Left lobe of liver (tissue), 2 donors: ENCODE data around the gene NTMT1. TPM values are rescaled to one million over a fixed set of nuclear protein-coding genes. Genes with fewer than 3 reads are reported as not detected.
A peak's percentile ranks its signal among the peaks of the same experiment; 100 is the strongest.
"Not testable (repeated sequence)": the region's sequence is repeated elsewhere in the genome, so short reads cannot be mapped to it uniquely, and the experiment has no call there.

Experiments
- ATAC-seq: fragments of 200-7000 bp; cut with Tn5 transposase; one replicate; pipeline ENCODE4 v1.9.1; 2020; ENCODE audit warnings: mild to moderate bottlenecking, moderate library complexity
- DNase-seq: peaks from one replicate; pipeline ENCODE4 v3.0.0-alpha.2; 2020; ENCODE audit warnings: low spot score
- total RNA-seq: library from RNA; stranded (reverse); gene quantifications from one replicate; pipeline ENCODE4 v1.2.1, GENCODE V29; 2021
- donor health status: DM: no; HTN: no; CAD: no; lungs with moderate emphysema.
- donor health status: DM: no; HTN: yes; CAD: no.

NTMT1 gene, protein sequence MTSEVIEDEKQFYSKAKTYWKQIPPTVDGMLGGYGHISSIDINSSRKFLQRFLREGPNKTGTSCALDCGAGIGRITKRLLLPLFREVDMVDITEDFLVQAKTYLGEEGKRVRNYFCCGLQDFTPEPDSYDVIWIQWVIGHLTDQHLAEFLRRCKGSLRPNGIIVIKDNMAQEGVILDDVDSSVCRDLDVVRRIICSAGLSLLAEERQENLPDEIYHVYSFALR
- 19.9 TPM for total RNA-seq

- DNase-seq (peak; percentile 92), ATAC-seq (peak; percentile 88)
These were observed at the start of gene NTMT1 for GRCh38 chr9:129626079-129626624. Gene NTMT1, plus strand, starts transcription at chr9:129626163. Its CDS starts 6,541 bp downstream, at chr9:129632704.

- ATAC-seq (peak; percentile 53), DNase-seq (no peak)
These were observed 49.1 kb upstream of the NTMT1 start for GRCh38 chr9:129576546-129577543.

DNA sequence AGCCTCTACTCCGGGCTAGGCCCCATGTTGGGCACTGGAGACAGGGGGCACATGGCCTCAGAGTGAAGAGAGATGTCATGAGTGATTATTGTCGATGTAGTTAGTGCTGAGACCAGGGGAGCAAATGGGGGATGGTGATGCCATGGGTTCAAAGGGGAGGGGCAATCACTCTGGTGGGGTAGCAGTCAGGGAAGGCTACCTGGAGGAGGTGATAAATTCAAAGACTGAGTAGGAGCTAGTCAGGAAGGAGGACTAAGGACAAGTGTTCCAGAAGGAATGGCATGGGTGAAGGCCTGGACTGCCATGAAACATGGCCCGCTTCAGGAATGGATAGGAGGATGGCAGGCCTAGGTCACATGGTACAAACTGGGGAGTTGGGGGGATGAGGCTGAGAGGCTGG is 46.7 kb upstream of the NTMT1 start:
- ATAC-seq (no peak), DNase-seq (no peak)

GRCh38 chr9:129580211-129580915 is 45.6 kb upstream of the NTMT1 start:
- no peak for DNase-seq
- no peak for ATAC-seq

- no peak for ATAC-seq
- DNase-seq, result no peak
These were observed 44.3 kb upstream of the NTMT1 start for GRCh38 chr9:129581505-129582189.

- ATAC-seq (no peak), DNase-seq (no peak)
These were observed 43.1 kb upstream of the NTMT1 start for GRCh38 chr9:129582855-129583254.

DNA sequence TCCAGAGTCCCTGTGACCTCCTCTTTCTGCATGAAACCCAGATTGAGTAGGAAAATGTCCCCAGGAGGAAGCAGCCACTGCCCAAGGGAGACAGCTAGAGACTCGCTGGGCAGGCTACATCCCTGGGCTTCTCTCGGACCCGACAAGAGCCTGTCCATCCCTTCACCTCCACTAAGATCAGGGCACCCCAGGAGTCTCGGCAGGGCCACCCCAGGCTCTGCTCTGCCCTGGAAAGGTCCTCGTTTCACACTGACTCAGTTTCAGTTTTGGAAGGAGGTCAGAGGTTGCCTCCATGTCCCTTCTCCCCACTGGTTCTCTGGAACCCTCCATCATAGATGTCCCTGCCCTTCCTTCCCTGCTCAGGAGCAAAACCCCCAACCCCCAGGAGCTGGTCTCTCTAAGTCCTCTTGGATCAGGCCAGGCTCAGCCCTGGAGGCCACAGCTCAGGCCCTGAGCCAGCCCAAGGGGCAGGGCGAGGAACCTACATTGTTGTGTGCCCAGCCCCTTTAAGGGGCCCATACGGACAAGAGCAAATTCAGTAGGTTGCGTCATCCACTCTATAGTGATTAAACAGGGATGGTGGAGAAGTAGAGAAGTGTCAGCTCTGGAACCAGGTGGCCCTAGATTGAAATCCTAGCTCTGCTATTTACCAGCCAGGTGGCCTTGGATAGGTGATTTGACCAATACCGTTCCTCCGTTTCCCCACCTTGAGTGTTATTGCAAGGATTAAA is 42.5 kb upstream of the NTMT1 start:
- ATAC-seq, result no peak
- DNase-seq, result no peak

- ATAC-seq, result peak; percentile 93
- DNase-seq, result peak; percentile 73
These were observed 41.8 kb upstream of the NTMT1 start for GRCh38 chr9:129584136-129584535.

GRCh38 chr9:129585352-129585751 is 40.6 kb upstream of the NTMT1 start:
- ATAC-seq, result no peak

GRCh38 chr9:129586245-129586644 is 39.7 kb upstream of the NTMT1 start:
- no peak for ATAC-seq

More at GRCh38 chr9:129585352-129585751, 40.6 kb upstream of the NTMT1 start:
- DNase-seq, result no peak

DNA sequence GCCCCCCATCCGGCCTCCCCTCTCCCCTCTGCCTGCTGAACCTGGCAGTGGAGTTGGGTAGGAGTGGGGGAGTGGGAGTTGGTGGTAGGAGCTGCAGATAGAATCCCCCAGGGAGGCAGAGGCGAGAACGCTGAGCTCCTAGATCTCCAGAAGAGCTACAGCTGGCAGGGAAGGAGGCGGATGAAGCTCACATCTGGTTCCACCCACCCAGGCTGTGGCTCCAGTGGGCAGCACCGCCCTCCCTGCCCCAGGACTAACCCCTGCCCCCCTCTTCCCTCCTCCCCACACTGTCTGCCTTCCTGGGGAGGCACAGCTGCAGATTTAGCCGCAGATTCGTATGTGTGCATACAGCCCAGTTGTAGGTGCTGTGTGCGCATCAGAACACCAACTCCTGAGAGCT is 39.3 kb upstream of the NTMT1 start:
- ATAC-seq, result no peak
- DNase-seq, result no peak

More at GRCh38 chr9:129586245-129586644, 39.7 kb upstream of the NTMT1 start:
- no peak for DNase-seq

DNA sequence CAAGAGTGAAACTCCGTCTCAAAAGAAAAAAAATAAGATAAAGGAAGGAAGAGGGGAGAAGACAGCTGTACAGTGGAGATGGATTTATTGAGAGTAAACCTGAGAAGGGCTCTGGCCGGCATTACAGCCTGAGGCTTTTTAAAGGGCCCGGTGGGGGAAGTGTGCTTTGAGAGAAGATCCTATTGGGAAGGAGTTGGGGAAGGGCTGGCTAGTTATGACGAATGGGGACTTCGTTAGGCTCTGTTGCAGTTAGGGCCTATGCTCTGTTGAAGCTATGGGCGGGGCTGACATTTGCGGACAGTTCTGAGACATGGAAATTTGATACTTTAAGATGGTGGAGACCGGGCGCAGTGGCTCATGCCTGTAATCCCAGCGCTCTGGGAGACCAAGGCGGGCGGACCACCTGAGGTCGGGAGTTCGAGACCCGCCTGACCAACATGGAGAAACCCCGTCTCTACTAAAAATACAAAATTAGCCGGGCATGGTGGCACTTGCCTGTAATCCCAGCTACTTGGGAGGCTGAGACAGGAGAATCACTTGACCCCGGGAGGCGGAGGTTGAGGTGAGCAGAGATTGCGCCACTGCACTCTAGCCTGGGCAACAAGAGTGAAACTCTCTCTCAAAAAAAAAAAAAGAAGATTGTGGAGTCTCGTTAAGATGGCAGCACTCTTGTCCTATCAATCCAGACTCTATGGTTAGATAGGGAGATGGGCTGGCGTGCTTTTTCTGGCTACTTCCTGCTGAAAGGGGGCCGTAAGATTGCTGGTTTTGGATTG is 38.3 kb upstream of the NTMT1 start:
- ATAC-seq (no peak), DNase-seq (no peak)

GRCh38 chr9:129590466-129590865 is 35.5 kb upstream of the NTMT1 start:
- no peak for ATAC-seq

GRCh38 chr9:129591916-129592315 is 34.0 kb upstream of the NTMT1 start:
- ATAC-seq, result no peak
- no peak for DNase-seq

More at GRCh38 chr9:129590466-129590865, 35.5 kb upstream of the NTMT1 start:
- DNase-seq, result no peak

DNA sequence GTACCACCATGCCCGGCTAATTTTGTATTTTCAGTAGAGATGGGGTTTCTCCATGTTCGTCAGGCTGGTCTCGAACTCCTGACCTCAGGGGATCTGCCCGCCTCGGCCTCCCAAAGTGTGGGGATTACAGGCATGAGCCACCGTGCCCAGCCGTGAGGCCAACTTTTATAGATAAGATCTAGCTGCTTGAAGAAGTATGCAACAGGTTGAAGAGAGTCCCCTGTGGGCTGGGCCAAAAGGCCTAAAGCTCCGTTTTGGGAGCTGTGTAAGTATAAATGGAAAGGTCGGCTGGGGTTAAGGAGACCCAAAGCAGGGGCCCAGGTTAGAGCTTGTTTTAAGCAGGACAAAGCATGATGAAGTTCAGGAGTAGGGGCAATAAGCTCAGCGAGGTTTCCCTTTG is 33.2 kb upstream of the NTMT1 start:
- DNase-seq, ATAC-seq: not testable (repeated sequence)

GRCh38 chr9:129594632-129595031 is 31.3 kb upstream of the NTMT1 start:
- DNase-seq (no peak), ATAC-seq (no peak)

- ATAC-seq, result no peak
- no peak for DNase-seq
These were observed 30.6 kb upstream of the NTMT1 start for GRCh38 chr9:129595311-129595741.

GRCh38 chr9:129595903-129596540 is 29.9 kb upstream of the NTMT1 start:
- DNase-seq, result no peak
- no peak for ATAC-seq
